Measurements from ENCODE around the gene WBP1.
"Not testable (repeated sequence)": the region's sequence is repeated elsewhere in the genome, so short reads cannot be mapped to it uniquely, and the experiment has no call there.

Gene WBP1

DNA sequence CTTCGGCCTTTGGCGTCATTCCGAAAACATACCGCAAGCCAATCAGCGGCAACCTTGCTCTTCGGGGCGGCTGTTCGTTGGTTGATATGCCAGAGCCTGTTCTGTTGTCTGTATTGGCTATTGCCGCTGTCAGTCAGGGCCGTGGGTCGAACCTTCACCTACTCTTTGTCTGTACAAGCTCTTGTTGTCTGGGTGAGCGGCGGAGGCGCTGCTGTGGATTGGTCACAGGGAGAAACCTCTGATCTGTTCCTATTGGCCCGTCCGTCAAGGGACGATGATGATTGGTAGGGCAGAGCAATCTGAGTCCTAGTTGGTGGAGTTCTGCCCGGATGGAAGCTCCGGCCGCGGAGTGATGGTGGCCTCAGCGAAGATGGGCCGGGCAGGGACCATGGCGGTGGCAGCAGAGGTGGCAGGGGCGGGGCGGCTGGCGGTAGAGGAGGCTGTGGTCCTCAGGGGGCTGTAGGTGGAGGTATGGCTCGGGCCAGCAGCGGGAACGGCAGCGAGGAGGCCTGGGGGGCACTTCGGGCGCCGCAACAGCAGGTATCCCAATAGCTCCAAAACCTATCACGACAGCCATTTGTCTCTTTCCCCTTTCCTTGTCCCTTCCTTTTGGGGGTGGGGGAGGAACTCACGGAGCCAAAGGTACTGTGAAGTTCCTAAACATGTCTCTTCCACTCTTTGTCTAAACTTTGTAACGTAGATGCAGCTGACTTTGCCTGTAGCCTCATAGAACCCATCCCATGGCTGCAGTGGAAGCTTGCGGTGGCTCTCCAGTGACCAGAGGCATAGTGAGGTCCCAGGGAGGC lies at the start of gene WBP1:
Gene WBP1 (plus strand): TSS at position 307 of the 806 bp plus-strand sequence. CDS start 165 bp downstream, at position 472.
- in situ Hi-C loops (cut with HindIII; ENCODE audit: low sequenced_read_pairs) = no loop called here

DNA sequence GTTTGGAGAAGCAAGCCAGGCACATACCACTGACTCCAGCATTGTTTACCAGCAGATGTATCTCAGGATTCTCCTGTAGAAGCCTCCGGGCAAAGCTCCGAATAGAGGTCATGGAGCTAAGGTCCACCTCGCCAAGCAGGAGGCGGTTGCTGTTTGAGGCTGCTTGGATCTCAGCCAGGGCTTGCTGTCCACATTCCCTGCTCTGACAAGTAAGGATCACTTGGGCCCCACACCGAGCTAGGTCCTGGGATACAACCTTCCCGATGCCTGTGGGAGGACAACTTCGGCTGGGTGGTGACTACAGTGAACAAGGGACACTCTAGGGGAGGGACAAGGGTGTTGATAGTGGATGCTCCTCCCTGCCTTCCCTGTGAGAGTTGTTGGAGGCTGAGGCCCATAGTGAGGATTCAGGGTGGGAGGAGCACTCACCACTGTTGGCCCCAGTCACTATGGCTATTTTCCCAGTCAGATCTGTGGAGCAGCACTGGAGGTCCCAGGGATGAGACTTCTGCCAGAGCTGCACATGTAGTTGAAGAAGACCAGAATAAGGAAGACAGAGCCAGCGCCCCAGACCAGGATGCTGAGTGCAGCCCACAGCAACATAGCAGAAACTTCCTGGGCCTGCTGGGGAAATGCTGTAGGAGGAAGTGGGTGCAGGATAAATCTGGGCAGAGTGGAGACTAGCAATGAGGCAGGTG lies 45.1 kb upstream of the WBP1 start:
- in situ Hi-C loops (cut with HindIII; ENCODE audit: low sequenced_read_pairs) = no loop called here

DNA sequence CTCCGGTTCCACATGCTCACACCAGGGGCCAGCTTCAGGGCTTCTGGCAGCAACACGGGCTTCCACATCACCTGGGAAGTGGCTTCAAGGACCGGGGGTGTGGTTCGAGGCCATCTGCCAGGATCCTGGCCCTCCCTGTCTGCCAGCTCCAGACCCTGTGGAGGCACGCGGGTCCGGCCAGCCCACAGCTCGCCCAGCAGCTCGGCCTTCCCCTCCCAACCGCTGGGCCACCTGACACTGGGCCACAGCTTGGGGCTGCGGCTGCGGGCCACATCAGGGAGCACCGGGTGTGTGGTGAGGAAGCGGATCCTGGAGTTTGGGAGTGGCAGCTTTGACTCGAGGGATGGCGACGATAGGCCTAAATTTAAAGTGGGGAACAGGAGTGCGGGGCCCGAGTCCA lies 43.8 kb upstream of the WBP1 start:
- in situ Hi-C loops (cut with HindIII; ENCODE audit: low sequenced_read_pairs) = no loop called here

DNA sequence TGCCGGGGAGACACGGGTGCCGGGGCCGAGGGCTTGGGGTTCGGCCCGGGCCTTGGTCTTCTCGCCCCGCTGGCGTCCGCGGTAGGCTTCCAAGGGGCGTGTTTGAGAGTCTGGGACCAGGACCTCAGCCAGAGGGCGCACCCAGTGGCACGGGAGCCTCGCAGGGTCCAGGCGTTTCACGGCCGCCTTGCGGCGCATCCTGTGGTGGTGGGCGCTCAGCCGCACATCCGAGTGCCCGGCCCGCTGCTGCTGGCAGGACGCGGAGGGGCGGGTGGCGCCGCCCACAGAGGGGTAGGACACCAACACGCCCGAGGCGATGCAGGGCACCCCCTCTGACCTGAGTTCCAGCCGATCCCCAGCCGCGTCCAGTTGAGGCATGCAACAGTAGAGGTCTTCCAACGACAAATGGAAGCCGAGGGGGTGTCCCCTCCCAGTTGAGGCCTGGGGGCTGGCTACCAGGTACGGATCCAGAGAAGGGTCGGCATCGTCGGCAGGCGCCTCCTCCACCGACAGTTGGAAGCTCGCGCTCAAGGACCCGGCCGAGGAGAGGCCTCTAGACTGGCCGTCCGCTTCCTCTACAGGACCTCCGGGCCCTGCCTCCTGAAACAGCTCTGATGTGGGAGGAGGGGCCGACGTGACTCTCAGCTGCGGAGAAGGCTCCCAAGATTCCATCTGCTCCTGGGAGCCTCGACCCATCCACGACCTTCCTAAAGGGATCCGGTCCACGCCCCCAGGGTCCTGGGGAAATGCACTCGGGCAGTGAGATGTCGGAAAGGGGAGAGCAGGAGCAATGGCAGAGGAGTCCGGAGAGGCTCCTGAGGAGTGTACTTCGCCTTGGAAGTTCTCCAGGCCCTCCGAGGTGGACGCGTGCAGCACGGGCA lies 43.1 kb upstream of the WBP1 start:
- in situ Hi-C loops (cut with HindIII; ENCODE audit: low sequenced_read_pairs) = no loop called here

DNA sequence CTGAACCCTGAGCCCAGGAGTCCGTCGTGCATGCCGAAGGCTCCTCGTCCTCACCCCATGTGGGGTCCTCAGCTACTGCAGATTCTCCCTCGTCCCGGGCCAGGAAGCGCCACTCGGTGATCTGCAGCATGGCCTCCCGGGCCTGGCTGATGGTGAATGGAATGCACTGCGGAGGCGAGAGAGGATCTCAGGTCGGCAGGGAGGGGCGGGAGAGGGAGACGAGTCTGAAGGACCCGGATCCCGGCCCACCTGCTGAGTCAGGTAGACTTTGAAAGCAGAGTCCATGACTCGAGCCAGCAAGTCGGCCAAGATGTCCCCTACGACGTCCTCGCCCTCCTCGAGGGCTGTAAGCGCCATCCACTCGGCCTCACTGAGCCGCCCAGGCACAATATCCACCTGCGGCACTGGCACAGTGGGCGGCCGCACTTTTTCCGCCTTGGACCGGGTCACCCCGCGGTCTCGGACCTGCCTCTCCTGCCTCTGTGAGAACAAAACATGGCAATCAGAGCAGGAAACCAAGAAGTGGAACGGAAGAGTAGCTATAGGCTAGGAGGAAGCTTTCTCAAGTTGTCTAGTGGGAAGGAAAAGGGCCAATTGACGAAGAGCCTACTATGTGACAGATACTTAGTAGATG lies 42.4 kb upstream of the WBP1 start:
- in situ Hi-C loops (cut with HindIII; ENCODE audit: low sequenced_read_pairs) = no loop called here

DNA sequence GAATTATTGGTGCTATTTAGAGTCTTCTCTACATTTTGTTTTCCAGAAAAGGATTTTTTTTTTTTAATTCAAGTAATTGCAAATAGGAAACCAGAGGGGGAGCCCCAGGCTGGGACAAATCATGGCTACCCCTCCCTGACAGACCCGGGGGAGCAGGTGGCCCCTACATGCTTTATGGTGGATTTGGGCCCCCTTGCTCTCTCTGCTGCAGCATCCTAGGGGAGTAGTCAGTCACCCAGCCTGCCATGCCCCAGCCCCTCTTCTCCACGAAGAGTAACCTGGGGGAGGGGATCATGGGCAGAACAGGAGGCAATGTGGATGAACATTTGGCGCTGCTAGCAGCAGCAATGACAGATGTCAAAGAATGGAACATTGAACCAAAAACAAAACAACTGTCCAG lies 41.5 kb upstream of the WBP1 start:
- in situ Hi-C loops (cut with HindIII; ENCODE audit: low sequenced_read_pairs) = no loop called here

DNA sequence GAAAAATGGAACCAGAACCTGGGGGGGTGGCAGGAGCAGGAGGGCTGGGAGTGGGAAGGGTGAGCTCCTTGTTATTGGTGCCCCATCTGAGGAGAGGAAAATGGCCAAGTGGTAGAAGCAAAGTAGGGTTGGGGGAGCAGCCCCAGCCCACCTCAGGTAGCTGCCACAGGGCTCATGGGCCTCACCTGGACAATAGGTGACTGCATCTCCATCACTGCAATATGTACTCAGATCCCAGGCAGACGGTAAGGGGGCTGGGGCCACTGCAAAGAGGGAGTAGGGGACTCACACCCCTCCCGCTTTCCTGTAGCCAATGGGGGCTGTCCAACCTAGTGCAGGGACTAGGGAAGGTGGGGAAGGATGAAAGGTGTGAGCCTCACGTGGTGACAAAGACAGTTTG lies 41.0 kb upstream of the WBP1 start:
- in situ Hi-C loops (cut with HindIII; ENCODE audit: low sequenced_read_pairs) = no loop called here

DNA sequence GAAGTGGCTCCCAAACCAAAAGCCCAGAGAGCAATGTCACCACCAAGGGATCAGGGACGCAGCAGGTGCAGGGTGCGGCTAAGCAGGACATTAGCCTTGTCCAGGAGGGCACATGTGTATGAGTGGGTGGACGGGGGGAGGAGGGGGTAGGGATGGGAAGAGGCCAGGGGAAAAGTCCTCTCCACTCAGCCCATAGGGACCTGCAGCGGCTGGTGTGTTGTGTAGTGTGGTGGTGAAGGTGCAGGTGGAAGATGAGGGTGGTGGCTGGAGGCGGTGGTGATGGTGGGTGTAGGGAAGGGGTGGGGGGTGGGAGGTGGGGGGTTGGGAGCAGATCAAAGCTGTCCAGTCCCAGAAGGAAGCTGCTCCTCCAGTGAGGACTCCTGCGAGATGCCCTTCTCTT lies 40.5 kb upstream of the WBP1 start:
- in situ Hi-C loops (cut with HindIII; ENCODE audit: low sequenced_read_pairs) = no loop called here

DNA sequence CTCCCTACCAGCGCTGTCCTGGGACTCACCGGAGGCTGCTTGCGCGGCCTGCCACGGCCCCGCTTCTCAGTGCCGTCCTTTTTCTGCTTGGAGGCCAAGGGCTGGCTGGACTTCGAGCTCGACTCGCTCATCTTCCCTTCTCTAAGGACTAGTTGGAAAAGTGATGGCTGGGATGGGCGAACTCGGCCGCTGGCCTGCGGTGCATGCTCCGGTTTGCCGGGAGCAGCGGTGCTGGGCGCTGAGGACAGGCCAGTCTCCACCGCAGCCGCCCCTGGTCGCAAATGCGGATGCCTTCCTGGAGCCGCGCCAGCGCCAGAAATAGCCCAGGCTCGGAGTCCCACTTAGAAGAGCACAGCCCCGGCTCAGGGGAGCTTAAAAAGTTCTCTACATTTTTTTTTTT lies 39.9 kb upstream of the WBP1 start:
- in situ Hi-C loops (cut with HindIII; ENCODE audit: low sequenced_read_pairs) = no loop called here

DNA sequence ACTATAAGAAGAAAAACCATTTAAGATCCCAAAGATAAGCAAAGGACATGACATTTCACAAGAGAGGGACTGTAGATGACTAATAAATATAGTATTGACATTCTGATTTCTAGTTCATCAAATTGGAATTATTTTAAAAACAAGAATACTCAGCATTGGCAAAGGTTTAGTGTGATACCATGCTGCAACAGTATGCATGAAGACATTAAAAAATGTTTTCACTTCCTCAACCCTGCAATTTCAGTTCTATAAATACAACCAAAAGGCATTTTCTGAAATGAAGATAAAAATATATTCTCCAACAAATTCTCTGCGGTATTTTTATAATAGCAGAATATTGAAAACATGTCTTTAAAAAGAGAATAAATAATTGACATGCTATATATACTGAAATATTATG lies 38.9 kb upstream of the WBP1 start:
- in situ Hi-C loops (cut with HindIII; ENCODE audit: low sequenced_read_pairs) = no loop called here

DNA sequence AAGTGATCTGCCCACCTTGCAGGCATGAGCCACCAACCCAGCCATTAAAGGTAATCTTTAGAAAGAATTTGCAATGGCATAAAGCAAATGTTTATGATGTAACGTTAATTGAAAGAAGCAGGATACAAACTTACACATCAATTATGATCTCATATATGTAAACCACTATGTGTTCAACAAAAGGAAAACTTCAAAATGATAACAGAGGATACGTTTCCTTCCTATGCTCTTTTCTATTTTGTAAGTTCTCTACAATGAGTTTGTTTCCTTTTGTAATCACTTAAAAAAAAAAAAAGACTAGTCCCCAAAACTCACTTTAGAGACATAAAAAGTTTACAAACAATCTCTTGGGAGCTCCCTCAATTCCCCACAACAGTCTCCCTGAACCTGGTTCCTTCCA lies 38.2 kb upstream of the WBP1 start:
- in situ Hi-C loops (cut with HindIII; ENCODE audit: low sequenced_read_pairs) = no loop called here

DNA sequence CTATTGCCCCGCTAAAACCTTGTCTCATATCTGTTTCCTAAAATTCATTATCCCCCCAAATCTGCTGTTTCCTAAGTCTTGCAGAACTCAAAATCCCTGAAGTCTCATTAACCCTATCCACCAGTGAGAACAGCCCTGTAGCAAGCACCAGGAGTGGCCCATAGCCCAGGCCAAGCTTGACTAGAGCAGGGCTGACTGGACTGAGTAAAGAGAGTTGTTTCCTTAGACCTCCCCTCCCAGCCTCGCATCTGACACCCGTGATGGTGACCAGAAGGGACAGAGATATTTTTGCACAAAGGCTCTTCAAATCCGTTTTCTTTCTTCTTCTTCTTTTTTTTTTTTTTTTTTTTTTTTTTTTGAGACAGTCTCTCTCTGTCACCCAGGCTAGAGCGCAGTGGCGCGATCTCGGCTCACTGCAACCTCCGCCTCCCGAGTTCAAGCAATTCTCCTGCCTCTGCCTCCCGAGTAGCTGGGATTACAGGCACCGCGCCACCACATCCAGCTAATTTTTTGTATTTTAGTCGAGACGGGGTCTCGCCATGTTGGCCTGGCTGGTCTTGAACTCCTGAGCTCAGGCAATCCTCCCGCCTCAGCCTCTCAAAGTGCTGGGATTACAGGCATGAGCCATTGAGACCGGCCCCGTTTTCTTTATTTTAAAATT lies 37.7 kb upstream of the WBP1 start:
- in situ Hi-C loops (cut with HindIII; ENCODE audit: low sequenced_read_pairs) = not testable (repeated sequence)

DNA sequence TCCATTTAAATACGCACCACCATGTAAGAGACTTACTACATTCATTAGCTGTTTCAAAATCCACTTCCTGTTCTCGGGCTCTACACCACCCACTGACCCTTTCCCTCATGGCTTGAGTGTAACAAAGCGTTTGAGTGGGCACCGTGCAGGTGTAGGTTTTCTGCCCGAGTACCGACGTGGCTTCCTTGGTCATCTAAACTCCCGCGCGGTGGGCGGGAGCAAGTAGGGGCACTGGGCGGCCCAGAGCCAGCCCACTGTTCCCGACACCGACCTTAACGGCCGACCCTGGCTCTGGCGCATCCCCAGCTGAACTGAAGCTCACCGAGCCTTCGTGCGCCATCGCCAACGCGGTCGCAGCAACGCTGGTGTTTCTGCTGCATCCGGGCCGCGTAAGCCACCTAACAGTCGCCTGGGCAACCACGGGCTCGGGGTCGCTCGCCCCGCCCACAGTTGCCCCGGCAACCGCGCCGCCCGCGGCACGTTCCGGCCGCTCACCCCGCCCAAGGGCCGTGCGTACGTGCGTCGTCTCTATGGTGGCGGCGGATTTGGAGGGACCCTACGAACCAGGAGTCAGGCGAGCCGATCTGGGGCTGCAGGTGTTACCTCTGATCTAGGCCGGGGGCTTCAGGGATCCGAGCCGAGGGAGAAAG lies 36.9 kb upstream of the WBP1 start, which contains the start of the genes C2orf81 and WDR54:
Gene C2orf81 (minus strand): TSS at position 399 of the 650 bp plus-strand sequence. CDS start 59 bp downstream, at position 340.
Gene WDR54 (plus strand): TSS at position 510 of the 650 bp plus-strand sequence. CDS start 424 bp downstream, outside the sequence.
- in situ Hi-C loops (cut with HindIII; ENCODE audit: low sequenced_read_pairs) = no loop called here

DNA sequence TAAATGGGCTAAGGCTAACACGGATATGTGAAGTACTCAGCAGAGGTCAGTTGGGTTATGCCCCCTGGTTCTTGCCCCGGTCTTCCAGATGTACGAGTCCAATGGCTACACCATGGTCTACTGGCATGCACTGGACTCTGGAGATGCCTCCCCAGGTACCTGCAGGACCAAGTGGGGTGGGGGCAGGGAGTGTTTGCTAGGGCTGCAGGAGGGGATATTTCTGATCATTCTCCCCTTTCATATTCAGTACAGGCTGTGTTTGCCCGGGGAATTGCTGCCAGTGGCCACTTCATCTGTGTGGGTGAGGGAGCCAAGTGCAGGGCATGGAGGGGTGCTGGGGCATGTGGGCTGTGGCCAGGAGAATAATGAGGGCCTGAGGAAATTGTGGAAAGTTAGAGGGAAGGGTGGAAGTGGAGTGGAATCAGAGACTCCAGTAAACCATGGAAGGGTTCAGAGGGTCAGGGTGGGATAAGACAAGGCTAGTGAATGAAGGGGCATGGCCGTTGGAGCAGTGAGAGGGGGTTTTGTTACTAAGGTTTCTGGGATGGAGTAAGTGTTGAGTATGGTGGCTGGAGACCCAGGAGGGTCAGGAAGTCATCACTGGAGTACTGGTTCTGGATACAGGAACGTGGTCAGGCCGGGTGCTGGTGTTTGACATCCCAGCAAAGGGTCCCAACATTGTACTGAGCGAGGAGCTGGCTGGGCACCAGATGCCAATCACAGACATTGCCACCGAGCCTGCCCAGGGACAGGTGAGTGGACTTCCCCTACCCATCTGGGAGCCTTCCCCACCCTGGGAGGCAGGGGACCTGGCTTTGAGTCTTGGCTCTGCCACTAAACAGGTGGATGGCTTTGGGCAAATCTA lies 34.8 kb upstream of the WBP1 start:
- in situ Hi-C loops (cut with HindIII; ENCODE audit: low sequenced_read_pairs) = no loop called here

DNA sequence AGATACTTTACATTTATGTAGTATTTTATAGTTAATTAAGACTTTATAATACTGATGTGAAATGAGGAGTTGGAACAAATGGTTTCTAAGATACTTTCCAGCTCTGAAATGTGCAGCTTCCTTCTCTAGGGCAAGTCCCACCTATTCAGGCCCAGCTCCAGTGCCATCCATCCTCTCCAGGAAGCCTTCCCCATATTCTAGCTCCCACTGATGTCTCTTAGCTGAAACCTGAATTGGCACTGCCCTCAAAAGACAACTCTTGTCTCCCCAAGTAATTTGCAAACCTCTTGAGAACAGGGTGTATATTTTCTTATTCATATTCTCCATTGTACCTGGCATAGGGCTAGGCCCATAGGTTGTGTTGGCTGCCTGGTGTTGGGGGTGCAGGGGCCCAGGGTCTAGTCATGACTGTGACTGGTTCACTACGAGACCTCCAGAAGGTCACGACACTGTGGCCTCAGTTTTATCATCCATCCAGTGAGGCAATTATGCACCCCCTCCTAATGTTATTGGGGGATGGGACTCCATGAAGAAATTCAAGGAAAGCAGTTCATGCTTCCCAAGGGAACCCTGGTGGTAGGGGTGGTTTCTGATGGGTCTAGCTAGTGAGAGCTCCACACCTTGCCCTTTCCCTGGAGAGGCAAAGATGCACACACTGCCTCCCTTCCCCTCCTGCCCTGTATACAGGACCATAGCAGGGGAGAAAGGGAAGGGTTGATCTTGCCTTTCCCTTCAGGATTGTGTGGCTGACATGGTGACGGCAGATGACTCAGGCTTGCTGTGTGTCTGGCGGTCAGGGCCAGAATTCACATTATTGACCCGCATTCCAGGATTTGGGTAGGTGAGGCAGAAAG lies 33.9 kb upstream of the WBP1 start:
- in situ Hi-C loops (cut with HindIII; ENCODE audit: low sequenced_read_pairs) = no loop called here

DNA sequence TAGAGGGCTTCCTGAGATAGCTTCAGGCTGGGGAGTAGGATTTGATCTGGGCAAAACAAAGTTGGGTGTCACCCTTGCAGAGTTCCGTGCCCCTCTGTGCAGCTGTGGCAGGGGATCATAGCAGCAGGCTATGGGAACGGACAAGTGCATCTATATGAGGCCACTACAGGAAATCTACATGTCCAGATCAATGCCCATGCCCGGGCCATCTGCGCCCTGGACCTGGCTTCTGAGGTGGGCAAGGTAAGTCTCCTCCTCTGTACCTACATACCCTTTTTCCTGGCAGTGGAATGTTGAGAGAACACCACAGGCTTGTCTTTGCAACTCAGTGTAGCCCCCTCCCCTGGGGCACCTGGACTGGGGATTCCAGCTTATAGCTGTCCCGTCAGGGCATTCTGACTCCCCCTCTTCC lies 33.2 kb upstream of the WBP1 start:
- in situ Hi-C loops (cut with HindIII; ENCODE audit: low sequenced_read_pairs) = no loop called here

DNA sequence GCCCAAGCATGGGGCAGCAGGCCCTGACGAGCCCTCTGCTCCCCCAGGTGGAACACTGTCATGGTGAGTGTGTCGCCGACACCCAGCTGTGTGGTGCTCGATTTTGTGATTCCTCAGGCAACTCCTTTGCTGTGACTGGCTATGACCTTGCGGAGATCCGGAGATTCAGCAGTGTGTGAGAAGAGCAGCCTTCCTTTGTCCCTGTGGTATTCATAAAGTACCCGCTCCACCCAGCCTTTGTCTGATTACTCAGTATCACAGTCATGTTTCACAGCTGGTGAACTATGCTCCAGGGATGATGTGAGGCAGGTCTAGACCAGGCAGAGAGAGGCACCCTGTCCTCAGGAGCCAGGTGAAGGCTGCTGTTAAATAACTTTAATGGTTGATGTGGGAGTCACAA lies 32.7 kb upstream of the WBP1 start:
- in situ Hi-C loops (cut with HindIII; ENCODE audit: low sequenced_read_pairs) = no loop called here

Data from endothelial cell of hepatic sinusoid (primary cell).